Bronchial epithelial cell (primary cell): ENCODE data around the gene ZNF853. TPM values are rescaled to one million over a fixed set of nuclear protein-coding genes. Genes with fewer than 3 reads are reported as not detected.
"Not testable (repeated sequence)": the region's sequence is repeated elsewhere in the genome, so short reads cannot be mapped to it uniquely, and the experiment has no call there.

ENCODE experiments used
- DNase-seq: peaks from one replicate; pipeline ENCODE4 v3.0.0-alpha.2; 2010; ENCODE audit warnings: low read depth
- FAIRE-seq: peaks from 2 replicates; lab custom pipeline; 2011; peaks lifted over from hg19 to GRCh38; lab: Jason Lieb, UNC
- H3K27me3 ChIP-seq: 2 replicates; pipeline ENCODE4 v1.5.1; 2011; ENCODE audit warnings: low read length; ENCODE audit not compliant: control insufficient read depth, insufficient read depth
- H3K36me3 ChIP-seq: 2 replicates; pipeline ENCODE4 v1.5.1; 2011; ENCODE audit warnings: low read length; ENCODE audit not compliant: control insufficient read depth, insufficient read depth
- H3K4me3 ChIP-seq: 2 replicates; pipeline ENCODE4 v1.5.1; 2011; ENCODE audit warnings: mild to moderate bottlenecking, low read depth, low read length, control low read depth
- CTCF ChIP-seq: IDR thresholded peaks from 2 replicates; pipeline ENCODE4 v1.5.1; 2011; ENCODE audit warnings: mild to moderate bottlenecking, moderate library complexity, low read length, control low read depth, inconsistent platforms; ENCODE audit not compliant: insufficient read depth, severe bottlenecking
- total RNA-seq: library from RNA; depleted of rRNA; stranded (reverse); fragments of >200 nt; gene quantifications from 2 replicates; pipeline ENCODE4 v1.2.1, GENCODE V29; 2014

The ZNF853 gene
- total RNA-seq, 1 donor from 2014 or later, result 0.53 TPM

DNA sequence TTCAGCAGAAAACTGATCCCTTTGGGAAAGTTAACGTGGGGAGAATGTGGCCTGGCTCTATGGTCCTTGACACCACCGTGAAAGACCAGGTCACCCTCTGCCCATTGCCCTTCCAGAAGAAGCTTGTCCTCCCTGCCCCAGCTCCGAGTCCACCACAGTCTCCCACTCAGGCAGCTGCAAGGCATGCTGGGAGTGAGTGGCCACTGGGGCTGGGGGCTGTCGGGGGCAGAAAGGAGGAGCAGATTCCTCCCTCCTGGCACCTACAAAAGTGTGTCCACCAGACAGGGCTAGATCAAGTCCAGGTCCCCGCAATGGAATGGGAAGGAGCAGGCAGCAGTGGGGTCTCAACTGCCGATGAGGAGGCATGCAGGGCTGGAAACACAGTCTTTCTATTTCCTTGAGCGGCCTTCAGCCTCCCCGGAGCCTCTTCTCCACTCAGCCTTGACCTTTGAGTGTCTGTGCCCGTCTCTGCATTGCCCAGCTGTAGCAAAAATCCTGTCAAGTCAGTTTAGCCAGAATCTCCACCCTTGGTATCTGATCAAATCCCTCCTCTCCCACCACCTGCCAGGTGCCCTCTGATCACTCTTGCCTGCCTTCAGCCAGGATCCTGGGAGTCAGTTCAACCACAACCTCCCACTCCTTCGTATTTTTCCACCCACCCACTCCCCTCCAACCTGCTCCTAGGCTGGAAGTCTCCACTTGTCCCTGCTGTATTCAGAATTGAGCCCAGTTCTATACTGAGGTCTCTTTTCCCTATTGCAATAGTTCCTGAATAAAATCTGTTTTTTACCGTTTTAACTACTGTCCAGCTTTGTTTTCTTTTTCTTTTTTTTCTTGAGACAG, 14.8 kb downstream of the ZNF853 start:
- no peaks in the 10 kb centered on the region for H3K27me3 ChIP-seq
- DNase-seq, result no peak
- no peak for FAIRE-seq
- no peak for TF ChIP-seq CTCF
- H3K4me3 ChIP-seq, result no peak overlapping the region
- no peaks in the 10 kb centered on the region for H3K36me3 ChIP-seq

GRCh38 chr7:6631605-6632004, 16.2 kb downstream of the ZNF853 start:
- Histone ChIP-seq H3K4me3 (no peak overlapping the region), H3K27me3 (no peaks in the 10 kb centered on the region), H3K36me3 (no peaks in the 10 kb centered on the region)
- FAIRE-seq (peak; percentile 73), DNase-seq (peak; percentile 21)
- TF ChIP-seq CTCF, result no peak

DNA sequence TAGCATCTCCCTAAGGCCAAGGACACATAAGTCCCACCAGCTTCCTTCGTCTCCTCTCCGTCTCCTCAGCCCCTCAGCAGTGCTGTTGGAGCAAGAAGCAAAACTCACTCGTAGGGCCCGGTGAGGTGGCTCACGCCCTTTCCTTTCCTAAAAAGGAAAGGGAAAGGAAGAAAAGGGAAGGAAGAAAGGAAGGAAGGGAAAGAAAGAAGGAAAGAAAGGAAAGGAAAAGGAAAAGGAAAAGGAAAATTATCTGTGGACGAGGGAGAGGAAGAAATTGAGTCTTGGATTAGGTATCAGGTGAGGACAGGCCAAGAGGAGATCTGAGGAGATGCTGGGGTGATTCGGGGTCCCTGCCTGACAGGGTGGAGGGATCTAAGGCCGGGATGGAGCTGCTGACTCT, 18.6 kb downstream of the ZNF853 start:
- TF ChIP-seq CTCF, result no peak

GRCh38 chr7:6634971-6635370, 19.6 kb downstream of the ZNF853 start:
- not testable (repeated sequence) for H3K27me3 ChIP-seq, H3K4me3 ChIP-seq, H3K36me3 ChIP-seq, FAIRE-seq, DNase-seq

More for the DNA sequence above, 18.6 kb downstream of the ZNF853 start:
- no peak for FAIRE-seq
- Histone ChIP-seq H3K36me3 (no peaks in the 10 kb centered on the region), H3K27me3 (no peaks in the 10 kb centered on the region), H3K4me3 (no peak overlapping the region)
- no peak for DNase-seq

GRCh38 chr7:6636741-6637543, 21.5 kb downstream of the ZNF853 start, which contains the start of gene ZNF316:
ZNF316 (plus strand) TSS chr7:6637318; CDS start chr7:6642410, 5,092 bp downstream.
- no peak for TF ChIP-seq CTCF
- no peak for DNase-seq
- Histone ChIP-seq H3K36me3 (peaks cover 8% of the 10 kb centered on the region), H3K4me3 (peak within 1 kb of the TSS; percentile 88), H3K27me3 (no peaks in the 10 kb centered on the region)
- FAIRE-seq, result no peak
